NCI-H2196 treated with DMSO at 0.1 percent for 48 hours (cell line): ENCODE data around the gene SLC8B1.

Source experiments
- DNase-seq: peaks from one replicate; lab custom pipeline; 2025; ENCODE audit not compliant: unreplicated experiment; lab: John Stamatoyannopoulos, UW

SLC8B1 gene

DNA sequence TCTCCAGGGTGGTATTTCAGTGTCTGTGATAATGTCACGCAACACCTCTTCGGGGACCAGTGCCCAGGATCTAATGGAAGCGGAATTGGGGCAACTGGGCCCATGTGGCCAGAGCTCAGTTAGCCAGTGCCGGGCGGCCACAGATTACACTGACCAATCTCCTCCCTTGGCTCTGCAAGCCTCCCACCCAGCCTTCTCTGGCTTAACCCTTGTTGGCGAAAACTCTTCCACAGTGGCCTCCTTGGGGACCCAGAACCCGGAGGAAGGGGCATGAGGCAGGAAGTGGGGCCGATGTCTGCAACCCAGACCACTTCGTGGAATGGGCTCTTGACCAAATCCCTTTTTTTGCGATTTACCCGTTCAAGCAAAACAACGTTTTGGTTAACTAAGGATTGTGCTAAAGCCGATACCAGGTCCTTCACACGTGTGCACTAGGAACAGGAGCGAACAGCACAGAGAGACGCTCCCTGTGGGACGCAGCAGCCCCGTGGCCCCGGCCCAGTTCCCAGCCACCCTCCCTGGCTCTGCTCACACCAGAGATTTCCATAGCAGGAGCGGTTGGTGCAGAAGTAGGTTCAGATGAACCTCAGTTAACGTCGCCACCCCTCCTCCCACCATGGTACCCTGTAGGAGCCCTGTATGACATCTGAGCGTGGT lies 38.2 kb downstream of the SLC8B1 start:
- no peak for DNase-seq

DNA sequence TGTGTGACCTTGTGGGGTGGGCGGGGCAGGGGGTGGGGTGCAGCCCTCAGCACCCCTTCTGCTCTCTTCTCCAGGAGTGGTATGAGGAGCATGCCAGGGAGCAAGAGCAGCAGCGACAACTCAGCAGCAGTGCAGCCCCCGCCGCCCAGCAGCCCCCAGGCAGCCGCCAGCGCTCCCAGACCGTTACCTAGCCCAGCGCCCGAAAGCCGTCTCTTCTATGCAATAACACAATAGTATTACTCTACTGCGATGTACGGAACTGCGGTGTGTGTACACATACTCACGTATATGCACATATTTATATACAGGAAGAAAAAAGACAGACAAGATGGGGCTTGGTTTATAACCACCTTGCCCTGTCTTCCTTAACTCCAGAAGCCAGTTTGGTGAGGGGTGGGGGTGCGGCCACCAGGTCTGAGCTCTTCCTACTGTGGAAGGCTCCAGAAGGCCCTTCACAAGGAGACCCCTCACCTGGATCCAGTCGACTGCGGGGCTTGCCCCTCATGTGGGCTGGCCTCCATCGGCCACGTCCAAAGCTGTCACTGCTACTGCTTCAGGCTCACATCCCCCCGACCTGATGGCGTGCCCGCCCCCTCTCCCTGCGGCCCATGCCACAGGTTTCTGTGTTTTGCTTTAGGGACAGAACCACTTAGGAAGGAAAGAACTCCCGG lies 38.9 kb downstream of the SLC8B1 start:
- no peak for DNase-seq

DNA sequence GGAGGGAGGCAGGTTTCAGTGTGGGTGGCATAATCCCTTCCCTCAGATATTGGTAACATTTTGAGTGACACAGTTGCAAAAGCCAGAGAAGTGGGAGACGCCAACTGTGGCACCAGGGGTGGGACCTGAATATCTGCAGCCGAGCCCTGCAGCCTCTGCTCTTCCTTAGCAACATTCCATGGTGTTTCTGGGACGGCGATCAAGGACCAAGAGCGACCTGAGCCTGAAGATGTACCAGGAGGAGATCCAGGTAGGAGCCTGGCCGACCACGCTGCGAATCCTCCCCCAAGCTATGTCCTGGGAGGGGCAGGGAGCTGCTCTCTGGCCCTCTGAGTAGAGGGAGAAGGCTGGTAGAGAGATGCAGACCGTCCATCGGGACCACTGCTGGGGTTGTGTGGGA lies 41.8 kb downstream of the SLC8B1 start:
- DNase-seq = no peak

DNA sequence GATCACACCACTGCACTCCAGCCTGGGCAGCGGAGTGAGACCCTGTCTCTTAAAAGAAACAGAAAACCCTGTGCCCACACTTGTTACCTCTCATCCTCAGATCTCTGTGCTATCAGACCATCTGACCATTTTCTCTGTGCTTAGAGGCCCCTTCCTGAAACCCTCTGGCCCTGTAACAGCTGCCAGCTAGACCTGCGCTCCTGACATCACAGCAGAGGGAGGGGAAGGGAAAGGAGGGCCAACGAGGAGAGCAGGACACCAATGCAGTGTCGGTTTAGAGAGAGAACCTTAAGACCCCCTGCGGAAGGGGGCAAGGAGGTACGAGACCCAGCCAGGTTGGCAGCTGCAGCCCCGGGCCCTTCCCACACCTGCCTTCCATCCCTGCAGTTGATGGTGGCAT lies 42.4 kb downstream of the SLC8B1 start:
- DNase-seq = no peak

DNA sequence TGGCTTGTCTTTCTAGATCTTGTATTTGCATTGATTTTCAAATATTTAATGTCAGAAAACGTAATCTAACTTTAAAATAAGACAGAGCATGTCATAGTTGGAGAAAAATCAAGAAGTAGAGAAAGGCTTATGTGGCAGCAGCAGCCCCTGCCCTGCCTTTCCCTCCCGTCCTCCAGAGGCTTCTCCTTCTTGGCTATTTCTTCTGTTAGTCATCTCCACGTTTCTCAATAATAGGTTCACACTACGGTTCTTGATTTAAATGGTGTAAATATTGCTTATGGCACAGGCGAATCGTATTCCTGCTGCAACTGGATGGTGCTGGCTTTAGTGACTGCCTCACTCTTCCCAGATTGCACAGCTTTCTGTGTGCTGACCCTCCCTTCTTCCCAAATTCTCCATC lies 42.8 kb downstream of the SLC8B1 start:
- no peak for DNase-seq

DNA sequence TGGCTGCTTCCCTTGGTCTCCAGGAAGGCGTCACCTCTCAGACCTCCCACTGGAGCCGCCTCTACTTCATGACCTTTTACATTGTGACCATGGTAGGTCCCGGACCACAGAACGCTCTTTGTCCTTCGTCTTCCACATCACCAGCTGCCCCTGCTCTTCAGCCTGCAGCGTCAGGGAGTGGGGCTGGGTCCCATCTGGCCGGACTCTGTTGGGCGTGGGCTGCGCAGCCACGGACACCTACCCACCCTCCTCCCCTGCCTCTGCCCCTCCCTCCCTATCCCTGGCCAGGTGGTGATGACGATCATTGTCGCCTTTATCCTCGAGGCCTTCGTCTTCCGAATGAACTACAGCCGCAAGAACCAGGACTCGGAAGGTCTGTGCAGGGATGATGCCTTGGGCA lies 43.3 kb downstream of the SLC8B1 start:
- DNase-seq = no peak

DNA sequence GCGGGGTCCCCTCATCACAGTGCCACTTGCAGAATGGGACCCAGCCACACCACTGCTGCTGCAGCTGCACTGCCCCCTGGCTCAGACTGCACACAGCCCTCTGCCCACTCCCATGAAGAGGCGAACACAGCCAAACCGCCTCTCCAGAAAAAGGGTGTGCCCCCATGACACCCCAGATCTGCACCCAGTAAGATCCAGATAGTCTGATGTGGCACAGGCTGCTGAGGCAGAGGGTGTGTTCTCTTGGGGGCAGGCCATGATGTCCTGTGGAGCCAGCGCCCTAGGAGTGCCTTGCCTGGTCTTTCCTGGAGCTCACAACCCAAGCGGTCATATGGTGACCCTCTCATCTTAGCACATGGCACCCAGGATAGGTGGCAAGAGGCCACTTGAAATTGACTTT lies 44.4 kb downstream of the SLC8B1 start:
- DNase-seq = no peak

DNA sequence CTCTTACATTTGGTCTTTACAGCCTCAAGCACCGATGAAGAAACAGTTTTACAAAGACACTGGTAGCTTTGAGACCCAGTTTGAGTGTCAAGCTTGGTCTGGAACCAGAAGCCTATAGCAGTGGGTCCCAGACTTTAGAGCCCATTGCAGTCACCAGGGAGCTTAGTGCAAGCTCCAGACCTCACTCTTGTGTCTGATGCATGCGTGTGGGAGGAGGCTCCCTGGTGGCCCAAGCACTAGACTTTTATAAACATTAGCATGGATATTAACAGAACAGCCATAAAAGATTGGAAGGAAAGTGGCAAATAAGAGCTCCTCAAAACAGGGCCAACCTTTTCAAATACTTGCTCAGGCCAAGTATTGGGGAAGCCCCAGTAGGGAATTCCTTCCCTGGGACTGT lies 45.5 kb downstream of the SLC8B1 start:
- DNase-seq = no peak

DNA sequence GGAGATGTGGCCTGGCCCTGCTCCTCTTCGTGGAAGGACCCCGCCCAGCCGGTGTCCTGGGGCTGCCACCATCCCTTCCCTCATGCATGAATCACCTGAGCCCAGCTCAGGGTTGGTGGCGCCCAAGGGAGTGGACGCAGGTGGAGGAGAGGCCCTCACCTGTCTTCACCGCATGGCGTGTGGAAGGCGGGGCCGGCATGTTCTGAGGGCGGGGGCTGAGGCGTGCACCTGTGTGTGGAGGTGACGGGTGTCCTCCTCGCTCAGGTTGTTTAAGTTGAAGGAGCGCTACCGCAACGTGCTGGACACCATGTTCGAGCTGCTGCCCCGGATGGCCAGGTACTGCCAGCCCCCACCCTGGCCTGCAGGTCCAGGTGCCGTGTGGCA lies 47.0 kb downstream of the SLC8B1 start:
- DNase-seq = no peak

DNA sequence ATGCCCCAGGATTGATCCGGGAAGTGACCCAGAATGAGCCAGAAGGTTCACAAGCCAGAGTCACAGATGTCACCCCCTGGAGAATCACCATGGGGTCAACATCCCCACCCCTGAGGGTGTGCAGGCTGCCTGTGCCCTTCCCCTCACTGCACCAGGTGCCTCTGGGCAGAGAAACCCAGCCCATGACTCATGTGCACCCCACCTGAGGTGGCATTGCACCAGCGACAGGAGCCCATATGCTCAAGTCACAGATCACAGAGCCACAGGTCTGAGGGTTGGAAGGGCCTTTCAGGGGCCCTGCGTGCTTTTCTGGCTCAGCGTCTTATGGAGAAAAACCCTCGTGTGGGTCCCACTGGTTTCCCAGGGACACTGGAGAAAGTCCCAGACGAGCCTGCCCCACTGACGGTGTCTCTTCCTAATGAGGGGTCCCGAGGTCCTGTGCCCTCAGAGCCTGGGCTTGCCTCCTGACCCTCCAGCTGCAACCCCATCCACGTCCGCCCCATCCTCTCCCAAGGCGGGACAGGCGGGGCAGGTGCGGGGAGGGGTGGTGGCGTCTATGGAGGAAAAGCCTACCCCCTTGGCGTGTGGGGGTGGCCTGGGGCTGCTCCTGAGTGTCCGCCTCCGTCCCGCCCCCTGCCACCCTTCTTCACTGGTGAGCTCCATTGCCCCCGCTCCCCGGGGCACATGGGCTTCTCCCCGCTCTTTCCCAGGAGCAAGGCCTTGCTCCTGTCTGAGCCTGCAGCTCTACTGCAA lies 47.6 kb downstream of the SLC8B1 start:
- no peak for DNase-seq

DNA sequence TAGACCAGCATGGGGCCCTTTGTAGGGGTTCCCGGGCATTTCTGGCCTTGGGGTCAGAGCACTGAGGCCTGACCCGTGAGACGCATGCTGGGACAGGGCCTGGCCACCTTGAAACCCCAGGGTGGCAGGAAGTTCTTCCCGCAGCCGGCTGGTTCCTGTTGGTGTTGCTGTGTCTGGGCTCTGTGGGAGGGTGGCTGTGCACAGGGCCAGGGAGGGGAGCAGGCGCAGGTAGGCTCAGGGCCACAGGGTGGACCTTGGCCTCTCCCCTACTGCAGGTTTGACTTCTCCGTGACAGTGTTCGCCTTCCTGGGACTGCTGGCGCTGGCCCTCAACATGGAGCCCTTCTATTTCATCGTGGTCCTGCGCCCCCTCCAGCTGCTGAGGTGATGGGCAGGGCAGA lies 48.2 kb downstream of the SLC8B1 start:
- no peak for DNase-seq

DNA sequence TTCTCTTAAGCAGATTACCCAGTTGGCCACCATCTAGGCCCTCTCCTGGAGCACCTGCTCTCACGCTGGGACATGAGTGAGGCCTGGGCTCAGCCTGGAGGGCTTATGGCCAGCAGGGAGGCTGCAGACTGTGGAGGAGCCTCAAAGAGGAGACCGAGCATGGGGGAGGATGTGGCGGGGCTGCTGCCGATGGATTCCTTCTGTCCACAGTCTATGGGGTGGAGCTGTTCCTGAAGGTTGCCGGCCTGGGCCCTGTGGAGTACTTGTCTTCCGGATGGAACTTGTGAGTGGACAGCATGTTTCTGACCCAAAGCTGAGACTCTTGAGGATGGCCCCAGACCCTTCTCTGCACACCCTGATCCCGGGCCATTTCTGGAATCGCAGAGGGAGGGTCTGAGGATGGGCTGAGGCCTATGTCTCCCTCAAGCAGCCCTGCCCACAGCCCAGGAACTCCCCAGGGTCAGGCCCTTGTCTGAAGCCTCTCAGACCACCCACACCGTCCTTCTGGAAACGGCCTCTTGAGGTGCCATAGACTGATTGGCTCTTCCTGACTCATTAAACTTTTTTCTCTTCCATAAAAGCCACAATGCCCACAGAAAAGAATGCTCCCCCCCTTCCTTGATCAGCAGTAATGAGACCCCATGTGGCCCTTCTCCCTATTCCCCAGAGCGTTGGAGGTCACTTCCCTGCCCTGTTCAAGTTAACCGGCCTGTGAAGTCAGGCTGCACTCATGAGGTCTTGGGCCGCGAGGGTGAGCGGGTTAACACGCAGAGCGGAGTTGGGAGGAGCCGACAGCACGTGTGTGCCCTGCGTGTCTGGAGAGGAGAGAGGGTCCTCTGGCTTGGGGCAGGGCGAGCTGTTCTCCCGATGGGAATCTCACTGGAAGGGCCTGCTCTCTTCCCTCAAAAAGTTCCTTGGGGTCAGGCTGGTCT lies 49.0 kb downstream of the SLC8B1 start:
- DNase-seq = no peak

DNA sequence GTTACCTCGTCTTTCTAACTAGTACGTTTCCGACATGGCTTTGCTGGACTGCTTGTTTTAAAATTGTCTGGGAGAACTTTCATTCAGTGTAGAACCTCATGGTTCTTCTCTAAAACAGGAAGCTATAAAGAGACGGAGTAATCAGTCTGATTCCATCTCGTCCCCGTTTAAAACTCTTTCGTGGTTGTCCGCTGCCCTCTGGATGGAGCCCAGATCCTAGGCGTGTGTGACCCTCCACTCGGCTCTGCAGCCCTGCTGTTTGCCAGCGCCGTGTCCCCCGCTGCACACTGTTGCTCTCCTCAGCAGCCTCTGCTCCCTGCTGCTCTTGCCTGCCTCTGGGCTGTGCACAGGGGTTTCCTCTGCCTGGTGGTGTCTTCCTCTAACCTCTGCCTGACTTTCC lies 50.2 kb downstream of the SLC8B1 start:
- DNase-seq = no peak

DNA sequence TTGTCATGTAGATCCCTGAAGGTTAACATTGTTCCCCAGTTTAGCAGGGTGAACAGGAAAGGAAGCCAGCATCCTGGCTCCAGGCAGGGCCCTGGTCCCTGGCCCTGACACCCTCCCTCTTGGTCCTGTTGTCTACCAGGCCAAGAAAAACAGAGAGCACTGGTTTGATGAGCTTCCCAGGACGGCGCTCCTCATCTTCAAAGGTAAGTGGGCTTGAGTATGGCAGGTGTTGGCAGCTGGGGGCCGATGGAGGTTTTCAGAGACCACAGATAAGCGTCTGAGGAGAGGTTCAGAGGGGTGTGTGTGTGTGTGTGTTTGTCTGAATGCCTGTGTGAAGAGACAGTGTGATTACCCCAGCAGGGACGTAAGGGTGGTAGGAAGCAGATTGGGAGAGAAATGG lies 56.3 kb downstream of the SLC8B1 start:
- DNase-seq = no peak

DNA sequence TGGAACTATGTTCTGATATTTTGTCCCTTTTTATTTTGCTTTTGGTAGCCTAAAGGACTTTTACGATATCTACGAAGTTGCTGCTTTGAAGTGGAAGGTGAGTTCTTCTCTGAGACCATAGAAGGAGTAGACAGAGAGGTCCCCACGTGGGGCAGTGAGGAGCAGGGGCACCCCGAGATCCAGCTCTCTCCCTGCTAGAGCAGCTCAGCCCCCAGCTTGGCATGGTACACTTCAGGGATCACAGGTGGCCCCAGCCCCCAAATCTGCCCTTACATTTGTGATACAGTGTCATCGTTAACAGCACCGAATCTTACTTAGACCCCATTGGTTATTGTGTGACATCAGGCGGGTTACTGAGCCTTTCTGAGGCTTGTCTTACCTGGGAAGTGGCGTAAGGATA lies 56.8 kb downstream of the SLC8B1 start:
- DNase-seq = no peak

DNA sequence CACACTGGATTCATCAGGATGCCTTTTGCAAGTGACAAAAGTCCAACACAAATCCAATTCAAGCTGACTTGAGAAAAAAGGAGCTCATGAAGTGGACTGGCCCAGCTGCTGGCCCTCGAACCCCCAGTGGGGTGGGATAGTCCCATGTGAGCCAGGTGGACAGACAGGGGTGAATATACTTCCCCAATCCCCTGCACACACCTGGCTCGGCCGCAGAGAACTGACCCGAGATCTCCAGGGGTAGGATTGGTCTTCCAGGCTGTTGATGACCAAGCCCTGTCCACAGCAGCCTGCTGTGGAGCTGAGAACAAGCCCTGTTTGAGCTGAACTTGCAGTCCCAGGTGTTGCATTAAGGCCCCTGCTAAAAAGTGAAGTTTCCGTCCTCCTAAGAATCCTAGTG lies 57.4 kb downstream of the SLC8B1 start:
- DNase-seq = no peak

DNA sequence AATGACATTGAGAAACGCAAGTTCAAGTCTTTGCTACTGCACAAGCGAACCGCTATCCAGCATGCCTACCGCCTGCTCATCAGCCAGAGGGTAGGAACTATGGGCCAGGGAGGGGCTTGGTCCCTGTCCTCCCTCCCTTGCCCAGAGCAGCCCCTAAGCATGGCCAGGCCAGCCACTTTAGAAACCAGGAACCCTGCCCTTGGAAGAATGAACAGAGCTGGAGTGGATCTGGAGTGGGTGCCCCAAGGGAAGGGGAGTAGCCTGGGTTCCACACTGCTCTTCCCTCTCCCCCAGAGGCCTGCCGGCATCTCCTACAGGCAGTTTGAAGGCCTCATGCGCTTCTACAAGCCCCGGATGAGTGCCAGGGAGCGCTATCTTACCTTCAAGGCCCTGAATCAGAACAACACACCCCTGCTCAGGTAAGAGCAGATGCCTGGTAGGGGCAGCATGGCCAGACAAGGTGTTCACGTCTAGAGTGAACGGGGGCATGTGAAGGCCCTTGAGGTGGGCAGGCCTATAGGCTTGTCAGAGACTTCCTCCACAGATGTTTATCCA lies 57.9 kb downstream of the SLC8B1 start:
- DNase-seq = no peak

DNA sequence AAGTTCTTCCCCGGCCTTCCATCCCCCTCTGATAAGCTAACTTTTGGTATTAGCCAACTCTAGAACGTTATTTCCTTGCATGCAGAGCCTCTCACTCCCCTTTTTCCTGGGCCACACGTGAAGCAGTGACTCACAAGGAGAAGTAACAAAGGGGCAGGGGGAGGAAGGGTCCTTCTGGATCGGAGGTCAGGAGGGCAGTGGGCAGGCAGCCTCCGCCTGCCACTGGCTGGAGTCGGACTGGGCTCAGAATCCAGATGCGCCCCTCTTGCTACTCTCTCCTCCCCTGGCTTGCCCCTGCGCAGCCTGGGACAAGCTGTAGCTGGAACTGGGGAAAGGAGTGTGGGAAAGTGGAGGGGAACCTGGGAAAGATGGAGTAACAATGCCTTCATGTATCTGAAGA lies 58.6 kb downstream of the SLC8B1 start:
- DNase-seq = no peak

DNA sequence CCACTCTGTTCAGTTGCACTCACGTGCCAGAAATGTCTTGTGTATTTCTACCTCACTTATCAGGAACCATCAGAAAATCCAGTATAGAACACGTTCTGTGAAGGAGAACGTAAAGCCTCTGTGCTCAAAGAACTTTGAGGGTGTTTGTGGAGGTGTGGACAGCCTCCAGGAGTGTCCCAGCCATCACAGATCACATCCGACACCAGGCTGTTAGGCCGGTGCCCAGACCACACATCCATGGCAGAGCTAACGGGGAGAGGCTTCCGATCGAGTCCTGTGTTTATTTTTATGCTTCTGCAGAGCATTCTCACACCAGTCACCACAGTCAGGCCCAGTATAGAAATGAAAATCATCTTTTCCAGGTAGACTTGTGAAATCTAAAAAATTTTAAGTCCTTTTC lies 60.1 kb downstream of the SLC8B1 start:
- no peak for DNase-seq

DNA sequence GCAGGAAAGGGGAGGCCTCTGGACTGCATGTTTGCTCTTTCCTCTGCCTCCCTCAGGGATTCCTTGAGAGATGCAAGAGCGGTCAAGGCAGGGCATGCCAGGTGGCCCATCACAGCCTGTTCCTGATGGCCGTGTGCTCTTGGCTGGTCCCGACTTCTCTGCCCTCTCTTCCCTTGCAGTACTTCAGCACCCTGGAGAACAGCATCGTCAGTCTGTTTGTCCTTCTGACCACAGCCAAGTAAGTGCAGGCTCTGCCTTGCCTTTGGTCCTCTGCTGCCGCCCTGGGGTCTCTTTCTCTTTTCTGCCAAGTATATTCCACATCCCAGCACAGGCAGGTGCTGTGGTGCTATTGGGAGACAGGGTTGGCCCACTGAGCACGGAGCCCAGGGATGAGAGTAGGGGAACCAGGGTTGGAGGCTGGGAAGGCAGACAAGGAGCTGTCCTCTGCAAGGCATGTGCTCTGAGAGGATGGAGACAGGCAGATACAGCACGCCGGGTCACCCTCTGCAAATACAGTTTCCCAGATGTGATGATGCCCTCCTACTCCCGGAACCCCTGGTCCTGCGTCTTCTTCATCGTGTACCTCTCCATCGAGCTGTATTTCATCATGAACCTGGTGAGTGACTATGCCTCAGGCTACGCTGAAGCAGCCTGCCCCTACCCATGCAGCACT lies 61.7 kb downstream of the SLC8B1 start:
- no peak for DNase-seq
